NB4 (cell line): ENCODE measurements around the gene ZNF778.

Experiments
- POLR2A ChIP-seq: IDR thresholded peaks from 2 replicates; pipeline ENCODE4 v1.6.1; 2011; ENCODE audit warnings: mild to moderate bottlenecking; ENCODE audit not compliant: insufficient read length; ENCODE audit errors: extremely low read depth
- TF ChIP-seq, protein P1 (sequence below): IDR thresholded peaks from one replicate; pipeline ENCODE4 v1.5.1; 2012; ENCODE audit warnings: low read depth, low read length

DNA sequence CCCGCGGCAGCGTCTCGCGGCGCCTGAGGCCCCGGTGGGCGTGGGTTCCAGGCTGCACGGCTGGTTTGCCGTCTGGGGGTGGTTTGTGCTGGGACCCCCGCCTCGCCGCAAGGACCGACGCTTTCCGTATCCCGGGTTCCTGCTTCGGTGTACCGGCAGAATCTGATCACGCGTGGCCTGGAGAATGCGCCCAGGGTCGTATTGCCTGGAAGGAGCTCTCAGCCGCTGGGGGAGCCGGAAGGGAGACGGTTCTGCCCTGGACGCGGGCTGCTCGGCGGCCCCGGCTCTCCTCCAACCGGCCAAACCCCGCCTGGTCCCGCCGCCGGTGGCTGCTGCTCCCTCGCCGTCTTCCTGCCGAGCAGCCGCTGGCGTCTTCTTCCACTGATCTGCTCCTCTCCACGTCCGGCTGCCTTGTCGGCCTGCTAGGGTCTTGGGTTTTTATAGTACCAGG lies 39.8 kb downstream of the ZNF778 start:
- TF ChIP-seq, protein P1, sequence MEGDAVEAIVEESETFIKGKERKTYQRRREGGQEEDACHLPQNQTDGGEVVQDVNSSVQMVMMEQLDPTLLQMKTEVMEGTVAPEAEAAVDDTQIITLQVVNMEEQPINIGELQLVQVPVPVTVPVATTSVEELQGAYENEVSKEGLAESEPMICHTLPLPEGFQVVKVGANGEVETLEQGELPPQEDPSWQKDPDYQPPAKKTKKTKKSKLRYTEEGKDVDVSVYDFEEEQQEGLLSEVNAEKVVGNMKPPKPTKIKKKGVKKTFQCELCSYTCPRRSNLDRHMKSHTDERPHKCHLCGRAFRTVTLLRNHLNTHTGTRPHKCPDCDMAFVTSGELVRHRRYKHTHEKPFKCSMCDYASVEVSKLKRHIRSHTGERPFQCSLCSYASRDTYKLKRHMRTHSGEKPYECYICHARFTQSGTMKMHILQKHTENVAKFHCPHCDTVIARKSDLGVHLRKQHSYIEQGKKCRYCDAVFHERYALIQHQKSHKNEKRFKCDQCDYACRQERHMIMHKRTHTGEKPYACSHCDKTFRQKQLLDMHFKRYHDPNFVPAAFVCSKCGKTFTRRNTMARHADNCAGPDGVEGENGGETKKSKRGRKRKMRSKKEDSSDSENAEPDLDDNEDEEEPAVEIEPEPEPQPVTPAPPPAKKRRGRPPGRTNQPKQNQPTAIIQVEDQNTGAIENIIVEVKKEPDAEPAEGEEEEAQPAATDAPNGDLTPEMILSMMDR: no peak
- no peak for TF ChIP-seq POLR2A
